SK-N-MC (cell line): ENCODE data around the gene NUDT3.
"Not testable (repeated sequence)": the region's sequence is repeated elsewhere in the genome, so short reads cannot be mapped to it uniquely, and the experiment has no call there.

Source experiments
- EZH2 ChIP-seq: fragments of 200-600 bp; sonication (generic); IDR thresholded peaks from one replicate; pipeline ENCODE4 v1.6.1; 2017; ENCODE audit warnings: antibody characterized with exemption
- POLR2AphosphoS5 ChIP-seq: IDR thresholded peaks from 2 replicates; pipeline ENCODE4 v1.6.1; 2012; ENCODE audit warnings: mild to moderate bottlenecking, low read depth, low read length, borderline replicate concordance

DNA sequence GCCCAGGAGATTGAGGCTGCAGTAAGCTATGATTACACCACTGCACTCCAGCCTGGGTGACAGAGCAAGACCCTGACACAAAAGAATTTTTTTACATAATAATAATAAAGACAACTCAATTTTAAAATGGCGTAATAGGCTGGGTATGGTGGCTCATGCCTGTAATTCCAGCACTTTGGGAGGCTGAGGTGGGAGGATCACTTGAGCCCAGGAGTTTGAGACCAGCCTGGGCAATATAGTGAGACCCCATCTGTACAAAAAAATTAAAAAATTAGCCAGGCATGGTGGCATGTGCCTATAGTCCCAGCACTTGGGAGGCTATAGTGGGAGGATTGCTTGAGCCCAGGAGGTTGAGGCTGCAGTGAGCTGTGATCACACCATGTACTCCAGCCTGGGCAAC lies 15.4 kb upstream of the NUDT3 start:
- not testable (repeated sequence) for TF ChIP-seq POLR2AphosphoS5, EZH2
